GM19452 (cell line): ENCODE data around the gene RCOR3.
"Not testable (repeated sequence)": the region's sequence is repeated elsewhere in the genome, so short reads cannot be mapped to it uniquely, and the experiment has no call there.

Source experiments
- ATAC-seq: cut with Tn5 transposase; IDR thresholded peaks from one replicate; pipeline ENCODE4 v1.9.1; 2021; ENCODE audit not compliant: unreplicated experiment

RCOR3 gene

GRCh38 chr1:211260141-211261107 lies 1.3 kb downstream of the RCOR3 start:
- ATAC-seq, result peak; percentile 33

DNA sequence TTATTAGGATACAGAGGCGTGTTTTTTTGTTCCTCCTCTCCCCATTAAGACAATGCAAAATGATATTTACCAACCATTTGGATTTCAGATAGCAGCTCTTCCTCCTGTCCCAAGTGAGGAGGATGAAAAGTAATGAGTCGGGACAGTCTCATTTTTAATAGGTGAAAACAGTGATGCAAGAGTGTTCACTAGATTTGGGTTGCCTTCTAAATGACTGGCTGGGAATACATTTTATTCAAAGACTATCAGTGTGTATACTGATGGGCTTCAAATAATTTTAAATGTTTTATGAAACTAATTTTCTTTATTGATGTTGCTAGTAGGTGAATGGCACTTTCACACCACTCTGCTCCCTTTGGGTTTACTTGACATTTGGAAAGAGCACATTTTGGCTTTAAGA lies 2.1 kb downstream of the RCOR3 start:
- no peak for ATAC-seq

DNA sequence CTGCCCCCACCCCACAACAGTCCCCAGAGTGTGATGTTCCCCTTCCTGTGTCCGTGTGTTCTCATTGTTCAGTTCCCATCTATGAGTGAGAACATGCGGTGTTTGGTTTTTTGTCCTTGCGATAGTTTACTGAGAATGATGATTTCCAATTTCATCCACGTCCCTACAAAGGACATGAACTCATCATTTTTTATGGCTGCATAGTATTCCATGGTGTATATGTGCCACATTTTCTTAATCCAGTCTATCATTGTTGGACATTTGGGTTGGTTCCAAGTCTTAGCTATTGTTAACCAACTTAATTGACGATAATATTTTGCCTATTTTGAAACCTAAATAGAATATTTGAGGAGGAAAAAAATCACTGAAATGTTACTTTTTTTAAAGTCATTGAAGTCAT lies 3.9 kb downstream of the RCOR3 start:
- ATAC-seq, result not testable (repeated sequence)

DNA sequence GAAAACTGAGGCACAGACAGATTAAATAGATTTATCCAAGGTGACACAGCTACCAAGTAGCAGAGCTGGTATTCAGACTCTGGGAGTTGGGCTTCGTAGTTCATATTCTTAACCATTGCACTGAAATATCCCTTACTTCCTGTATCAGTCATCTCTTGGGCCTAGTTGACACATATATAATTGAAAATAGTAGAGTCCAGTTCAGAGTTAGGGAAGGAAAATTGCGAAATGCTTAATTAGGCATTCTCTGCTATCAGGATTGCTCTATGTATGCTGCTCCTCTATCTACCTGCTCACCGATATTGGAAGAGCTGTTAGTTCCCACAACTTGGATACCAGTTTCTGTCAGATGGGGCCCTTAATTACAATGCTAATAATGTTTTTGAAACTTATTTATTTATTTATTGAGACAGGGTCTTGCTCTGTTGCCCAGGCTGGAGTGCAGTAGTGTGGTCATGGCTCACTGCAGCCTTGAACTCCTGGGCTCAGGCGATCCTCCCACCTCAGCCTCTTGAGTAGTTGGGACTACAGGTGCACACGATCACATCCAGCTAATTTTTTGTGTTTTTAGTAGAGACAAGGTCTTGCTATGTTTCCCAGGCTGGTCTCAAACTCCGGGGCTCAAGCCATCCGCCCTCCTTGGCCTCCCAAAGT lies 8.2 kb downstream of the RCOR3 start:
- no peak for ATAC-seq

- ATAC-seq, result no peak
These were observed 20.2 kb downstream of the RCOR3 start for GRCh38 chr1:211279340-211279739.

DNA sequence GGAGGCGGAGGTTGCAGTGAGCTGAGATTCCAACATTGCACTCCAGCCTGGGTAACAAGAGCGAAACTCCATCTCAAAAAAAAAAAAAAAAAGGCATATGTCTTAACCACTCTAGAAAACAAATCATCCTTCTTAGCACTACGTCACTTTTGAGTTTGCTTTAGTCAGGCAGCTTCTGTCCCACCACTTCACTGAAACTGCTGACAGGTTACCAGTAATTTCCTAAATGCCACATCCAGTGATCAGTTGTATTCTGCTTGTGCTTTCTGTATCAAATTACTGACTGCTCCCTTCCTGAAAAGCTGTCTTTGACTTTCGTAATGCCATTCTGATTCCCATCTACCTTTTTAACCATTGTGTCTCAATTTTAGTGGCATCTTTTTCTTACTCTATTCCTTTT lies 21.7 kb downstream of the RCOR3 start:
- ATAC-seq, result no peak

DNA sequence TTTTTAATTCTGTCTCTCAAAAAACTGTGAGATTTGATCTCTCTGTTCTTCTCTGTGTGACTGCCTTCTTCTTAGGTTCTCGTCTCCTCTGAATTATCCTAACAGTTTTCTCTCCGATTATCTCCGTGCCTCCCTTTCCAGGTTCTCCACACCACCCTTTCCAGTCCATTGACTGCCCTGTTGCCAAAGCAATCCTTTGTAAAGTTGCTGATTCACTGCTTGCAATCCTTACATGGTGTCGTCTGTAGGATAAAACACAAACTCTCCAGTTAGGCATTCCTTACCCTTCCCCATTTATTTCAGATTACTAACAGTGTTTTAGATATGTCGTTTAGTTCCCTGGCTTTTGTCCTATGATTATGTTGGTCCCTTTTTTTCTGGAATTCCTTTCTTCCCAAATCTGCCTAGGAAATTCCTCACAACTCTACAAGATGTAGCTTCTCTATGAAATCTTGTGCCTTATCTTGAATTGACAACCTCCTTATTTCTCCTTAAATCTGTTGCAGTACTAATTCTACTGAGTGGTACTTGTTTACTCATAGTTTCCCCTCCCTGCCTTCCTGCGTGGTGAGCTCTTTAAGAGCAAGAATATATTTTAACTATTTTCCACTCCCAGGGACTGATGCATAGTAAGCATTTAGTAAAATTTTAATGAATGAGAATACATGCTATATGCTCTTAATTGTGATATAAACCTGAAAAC lies 22.3 kb downstream of the RCOR3 start:
- ATAC-seq, result no peak

DNA sequence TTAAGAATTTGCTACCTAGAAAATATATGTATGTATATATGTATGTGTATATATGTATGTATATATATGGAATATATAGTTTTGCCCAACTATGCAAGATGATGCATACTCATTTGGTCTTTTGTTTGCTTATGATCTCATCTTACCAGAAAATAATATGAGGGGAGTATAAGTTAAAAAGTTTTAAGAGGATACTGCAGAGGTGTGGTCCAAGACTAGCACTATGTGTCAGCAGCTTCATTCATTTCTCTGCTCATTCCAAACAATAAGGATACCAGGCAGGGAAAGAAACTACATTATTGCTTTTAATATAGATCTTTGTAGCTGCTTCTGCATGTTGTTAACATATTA lies 22.8 kb downstream of the RCOR3 start:
- ATAC-seq, result no peak

GRCh38 chr1:211285196-211285595 lies 26.0 kb downstream of the RCOR3 start:
- no peak for ATAC-seq

GRCh38 chr1:211287218-211287617 lies 28.1 kb downstream of the RCOR3 start:
- no peak for ATAC-seq

GRCh38 chr1:211292411-211292810 lies 33.2 kb downstream of the RCOR3 start:
- ATAC-seq, result no peak

GRCh38 chr1:211296396-211296795 lies 37.2 kb downstream of the RCOR3 start:
- no peak for ATAC-seq

DNA sequence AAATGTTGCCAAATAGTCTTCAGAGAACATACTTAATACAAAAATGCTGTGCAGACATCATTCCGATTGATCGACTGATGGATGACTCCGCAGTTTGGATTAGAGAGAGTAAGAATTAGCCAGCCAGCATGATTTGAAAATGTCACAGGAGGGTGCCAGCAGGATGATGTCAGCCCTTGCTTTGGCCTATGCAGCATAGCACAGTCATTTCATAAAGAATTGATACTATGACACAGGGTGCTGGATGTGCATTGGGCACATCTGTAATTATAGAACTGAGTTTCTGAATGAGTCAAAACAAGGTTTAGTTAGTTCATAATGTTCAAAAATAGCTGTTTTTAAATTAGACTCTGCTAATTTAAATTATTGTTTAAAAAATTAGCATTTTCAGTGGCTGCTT lies 45.9 kb downstream of the RCOR3 start:
- peak; percentile 96 for ATAC-seq

DNA sequence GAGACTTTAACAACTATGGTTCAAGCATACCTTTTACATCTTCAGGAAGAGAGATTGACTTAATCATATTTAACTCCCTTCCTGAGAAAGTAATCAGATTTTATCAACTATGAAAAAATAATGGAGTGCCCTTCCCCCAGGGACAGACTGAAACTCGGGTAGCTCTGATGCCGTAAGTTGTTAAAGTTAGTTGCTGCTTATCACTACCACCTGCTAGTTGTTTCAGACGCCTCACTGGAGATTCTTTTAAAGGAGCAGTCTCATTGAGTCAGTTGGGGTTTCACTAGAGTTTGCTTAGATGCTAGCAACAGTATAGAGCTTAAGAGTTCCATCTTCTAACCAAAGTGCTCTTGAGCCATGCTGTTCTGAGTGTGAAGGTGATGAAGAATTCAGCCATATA lies 50.5 kb downstream of the RCOR3 start:
- no peak for ATAC-seq

DNA sequence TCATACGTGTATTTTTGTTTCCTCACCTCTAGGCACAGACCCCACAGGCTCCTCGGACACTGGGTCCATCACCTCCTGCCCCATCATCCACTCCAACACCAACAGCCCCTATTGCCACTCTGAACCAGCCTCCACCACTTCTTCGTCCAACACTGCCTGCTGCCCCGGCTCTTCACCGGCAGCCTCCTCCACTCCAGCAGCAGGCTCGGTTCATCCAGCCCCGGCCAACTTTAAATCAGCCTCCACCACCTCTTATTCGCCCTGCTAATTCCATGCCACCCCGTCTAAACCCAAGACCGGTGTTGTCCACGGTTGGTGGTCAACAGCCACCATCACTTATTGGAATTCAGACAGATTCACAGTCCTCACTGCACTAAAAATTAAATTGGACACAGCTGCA lies 54.2 kb downstream of the RCOR3 start:
- no peak for ATAC-seq

DNA sequence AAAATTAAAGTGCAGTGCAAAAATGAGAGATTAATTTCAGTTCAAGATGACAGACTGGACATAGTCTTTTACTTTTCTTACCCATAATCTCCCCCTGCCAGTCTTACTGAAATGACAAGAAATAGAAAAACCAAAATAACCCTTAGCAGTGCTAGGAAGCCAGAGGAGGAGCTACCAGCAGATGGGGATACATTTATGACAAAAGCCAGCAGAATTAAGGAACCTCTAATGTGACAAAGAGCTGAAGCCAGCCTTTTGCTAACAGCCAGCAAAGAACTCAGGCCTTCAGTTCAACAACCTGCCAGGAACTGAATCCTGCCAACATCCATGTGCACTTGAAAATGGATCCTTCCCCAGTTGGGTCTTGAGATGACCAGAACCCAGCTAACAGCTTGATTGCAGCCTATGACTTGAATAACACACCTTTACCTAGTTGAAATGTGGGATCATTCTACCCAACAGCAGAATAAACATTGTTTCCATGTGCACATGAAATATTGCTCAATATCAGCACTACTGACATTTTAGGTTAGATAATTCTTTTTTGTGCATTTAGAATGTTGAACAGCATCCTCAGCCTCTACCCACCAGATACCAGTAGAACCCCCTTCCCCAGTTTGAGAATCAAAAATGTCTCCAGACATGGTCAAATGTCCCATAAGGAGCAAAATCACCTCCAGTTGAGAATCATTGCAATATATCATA lies 59.6 kb downstream of the RCOR3 start:
- no peak for ATAC-seq

DNA sequence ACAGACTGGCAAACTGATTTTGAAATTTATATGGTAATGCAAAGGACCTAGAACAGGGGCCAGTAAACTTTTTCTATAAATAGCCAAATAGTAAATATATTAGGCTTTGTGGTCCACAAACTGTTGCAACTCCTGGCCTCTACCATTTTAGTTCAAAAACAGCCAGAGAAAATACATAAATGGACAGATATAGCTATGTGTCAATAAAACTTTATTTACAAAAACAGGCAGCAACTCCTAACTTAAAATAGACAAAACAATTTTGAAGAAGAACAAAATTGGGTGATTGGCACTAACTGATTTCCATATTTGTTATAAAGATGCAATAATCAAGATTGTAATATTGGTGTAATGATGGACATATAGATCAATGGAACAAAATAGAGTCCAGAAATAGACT lies 60.7 kb downstream of the RCOR3 start:
- no peak for ATAC-seq

DNA sequence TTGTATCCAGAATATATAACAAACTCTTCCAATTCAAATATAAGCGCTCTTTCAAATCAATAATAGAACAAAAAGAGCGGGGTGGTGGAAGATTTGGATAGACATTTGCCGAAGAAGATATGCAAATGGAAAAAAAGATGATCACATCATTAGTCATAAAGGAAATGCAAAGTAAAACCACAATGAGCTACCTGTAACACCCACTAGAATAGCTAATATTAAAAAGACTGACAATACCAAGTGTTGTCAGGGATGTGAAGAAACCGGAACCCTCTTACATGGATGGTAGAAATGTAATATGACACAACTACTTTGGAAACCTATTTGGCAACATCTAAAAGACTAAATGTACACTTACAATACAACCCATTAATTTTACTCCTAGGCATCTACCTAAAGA lies 61.8 kb downstream of the RCOR3 start:
- no peak for ATAC-seq

DNA sequence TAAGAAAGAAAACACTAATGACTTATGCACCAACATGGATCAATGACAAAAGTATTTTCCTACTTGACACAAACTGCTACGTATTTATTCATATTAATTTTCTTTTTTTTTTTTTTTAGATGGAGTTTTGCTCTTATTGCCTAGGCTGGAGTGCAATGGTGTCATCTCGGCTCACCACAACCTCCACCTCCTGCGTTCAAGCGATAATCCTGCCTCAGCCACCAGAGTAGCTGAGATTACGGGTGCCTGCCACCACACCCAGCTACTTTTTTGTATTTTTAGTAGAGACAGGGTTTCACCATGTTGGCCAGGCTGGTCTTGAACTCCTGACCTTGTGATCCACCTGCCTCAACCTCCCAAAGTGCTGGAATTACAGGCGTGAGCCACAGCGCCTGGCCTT lies 62.5 kb downstream of the RCOR3 start:
- not testable (repeated sequence) for ATAC-seq

- peak; percentile 50 for ATAC-seq
These were observed 64.2 kb downstream of the RCOR3 start for GRCh38 chr1:211323156-211324063.
